ENCODE results near the gene XRN2. TPM values are rescaled to one million over a fixed set of nuclear protein-coding genes. Genes with fewer than 3 reads are reported as not detected.

XRN2 gene
- polyA plus RNA-seq, 1 experiment = 48.9 TPM

DNA sequence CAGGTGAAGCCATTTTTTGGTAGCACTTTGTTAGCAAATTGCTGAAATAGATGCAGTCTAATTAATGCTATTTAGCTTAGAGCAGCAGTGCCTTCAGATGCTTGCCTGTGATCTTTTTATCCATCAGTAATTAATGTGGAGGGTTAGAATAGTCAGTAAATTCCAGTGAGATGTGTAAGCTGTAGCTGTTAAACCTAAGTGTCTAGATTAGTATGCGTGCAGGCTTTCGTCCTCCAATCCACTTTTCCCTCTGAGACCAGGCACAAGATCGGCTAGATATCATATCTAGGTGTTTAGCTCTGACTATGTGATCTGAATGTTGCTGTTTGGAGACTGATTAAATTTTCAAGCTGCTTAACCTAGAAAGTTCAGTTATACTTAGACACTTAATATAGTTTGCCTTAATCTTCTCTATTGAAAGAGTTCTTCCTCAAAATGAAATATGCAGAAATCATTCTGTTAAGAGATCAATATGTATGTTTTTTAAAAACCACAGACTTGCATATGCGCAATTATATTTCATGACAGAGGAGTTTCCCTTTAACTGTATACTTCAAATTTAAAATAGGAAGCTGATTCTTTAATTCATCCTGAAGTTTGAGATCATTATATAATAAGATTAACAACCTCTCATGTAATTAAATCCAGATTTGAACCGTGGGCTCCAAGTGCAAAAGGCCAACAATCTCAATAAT is 41.2 kb downstream of the XRN2 start:
- ChIA-PET POLR2A (interaction anchor here (0.7 kb wide), 1 partner anchor 8 kb away, joined by 3 read pairs; no protein-coding TSS in a partner anchor), CTCF (interaction anchor here (1.2 kb wide), 1 partner anchor 18 kb away, joined by 3 read pairs; no protein-coding TSS in a partner anchor)
- DNase-seq (ENCODE audit: low read depth) = no peak
- TF ChIP-seq, protein P1, sequence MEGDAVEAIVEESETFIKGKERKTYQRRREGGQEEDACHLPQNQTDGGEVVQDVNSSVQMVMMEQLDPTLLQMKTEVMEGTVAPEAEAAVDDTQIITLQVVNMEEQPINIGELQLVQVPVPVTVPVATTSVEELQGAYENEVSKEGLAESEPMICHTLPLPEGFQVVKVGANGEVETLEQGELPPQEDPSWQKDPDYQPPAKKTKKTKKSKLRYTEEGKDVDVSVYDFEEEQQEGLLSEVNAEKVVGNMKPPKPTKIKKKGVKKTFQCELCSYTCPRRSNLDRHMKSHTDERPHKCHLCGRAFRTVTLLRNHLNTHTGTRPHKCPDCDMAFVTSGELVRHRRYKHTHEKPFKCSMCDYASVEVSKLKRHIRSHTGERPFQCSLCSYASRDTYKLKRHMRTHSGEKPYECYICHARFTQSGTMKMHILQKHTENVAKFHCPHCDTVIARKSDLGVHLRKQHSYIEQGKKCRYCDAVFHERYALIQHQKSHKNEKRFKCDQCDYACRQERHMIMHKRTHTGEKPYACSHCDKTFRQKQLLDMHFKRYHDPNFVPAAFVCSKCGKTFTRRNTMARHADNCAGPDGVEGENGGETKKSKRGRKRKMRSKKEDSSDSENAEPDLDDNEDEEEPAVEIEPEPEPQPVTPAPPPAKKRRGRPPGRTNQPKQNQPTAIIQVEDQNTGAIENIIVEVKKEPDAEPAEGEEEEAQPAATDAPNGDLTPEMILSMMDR (IDR thresholded peaks at IDR 0.05; ENCODE audit: insufficient read depth, low read depth, low read length) = no peak
- Histone ChIP-seq H3K36me3 (ENCODE audit: control insufficient read depth, insufficient read depth, low read length) (peaks cover 4% of the 10 kb centered on the region; the same call in 1 of the 2 replicates), H3K27me3 (ENCODE audit: control insufficient read depth, insufficient read depth, low read length) (no peaks in the 10 kb centered on the region), H3K4me3 (ENCODE audit: low read depth, low read length) (no peak overlapping the region)

DNA sequence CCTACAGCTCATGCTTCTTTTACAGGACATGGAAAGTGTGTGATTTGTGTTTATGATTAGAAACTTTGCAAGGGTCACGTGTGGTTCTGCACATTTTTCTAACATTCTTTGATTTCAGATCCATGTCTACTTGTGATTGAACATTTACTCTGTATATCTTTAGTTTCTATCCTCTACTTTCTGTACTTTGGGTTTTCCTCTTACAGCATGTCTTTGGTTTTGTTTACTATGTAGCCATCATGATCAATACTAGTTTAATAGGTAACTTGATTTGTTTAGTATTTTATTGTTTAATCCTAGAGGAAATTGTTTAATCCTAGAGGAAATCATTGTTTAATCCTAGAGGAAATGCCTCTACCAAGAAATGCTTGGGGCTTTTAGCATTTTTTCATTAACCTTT is 41.8 kb downstream of the XRN2 start:
- TF ChIP-seq, protein P1 (IDR thresholded peaks at IDR 0.05; ENCODE audit: insufficient read depth, low read depth, low read length) = no peak
- ChIA-PET CTCF (no interaction called here), POLR2A (no interaction called here)
- Histone ChIP-seq H3K27me3 (ENCODE audit: control insufficient read depth, insufficient read depth, low read length) (no peaks in the 10 kb centered on the region), H3K36me3 (ENCODE audit: control insufficient read depth, insufficient read depth, low read length) (peaks cover 3% of the 10 kb centered on the region; the same call in 1 of the 2 replicates), H3K4me3 (ENCODE audit: low read depth, low read length) (no peak overlapping the region)
- no peak for DNase-seq (ENCODE audit: low read depth)

DNA sequence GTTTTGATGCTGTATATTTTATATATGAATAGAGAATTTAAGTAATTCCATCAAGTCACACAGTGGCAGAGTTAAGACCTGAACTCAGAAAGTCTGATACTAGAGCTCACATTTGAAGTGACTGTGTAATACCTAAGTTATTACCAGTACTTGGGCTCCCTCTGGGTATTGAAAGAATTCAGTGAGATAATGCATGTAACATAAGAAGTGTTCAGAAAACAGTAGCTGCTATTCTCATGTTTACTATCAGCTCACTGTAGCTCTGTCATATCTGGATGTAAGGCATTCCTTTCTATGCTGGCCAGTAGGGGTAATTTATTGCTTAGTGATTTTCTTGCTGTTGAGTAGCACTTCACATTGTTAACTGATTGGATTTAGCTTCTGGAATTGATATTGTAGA is 49.6 kb downstream of the XRN2 start:
- no peak for DNase-seq (ENCODE audit: low read depth)
- TF ChIP-seq, protein P1 (IDR thresholded peaks at IDR 0.05; ENCODE audit: insufficient read depth, low read depth, low read length) = no peak
- POLR2A ChIA-PET = interaction anchor here (0.7 kb wide), 1 partner anchor 9 kb away, joined by 3 read pairs; no protein-coding TSS in a partner anchor
- no peak overlapping the region for H3K4me3 ChIP-seq (ENCODE audit: low read depth, low read length)
- H3K36me3 ChIP-seq (ENCODE audit: control insufficient read depth, insufficient read depth, low read length) = no peaks in the 10 kb centered on the region
- CTCF ChIA-PET = interaction anchor here (0.8 to 1.7 kb wide), 4 partner anchors 9 to 117 kb away, joined by 3 to 7 read pairs (median 4); no protein-coding TSS in a partner anchor
- H3K27me3 ChIP-seq (ENCODE audit: control insufficient read depth, insufficient read depth, low read length) = no peaks in the 10 kb centered on the region

DNA sequence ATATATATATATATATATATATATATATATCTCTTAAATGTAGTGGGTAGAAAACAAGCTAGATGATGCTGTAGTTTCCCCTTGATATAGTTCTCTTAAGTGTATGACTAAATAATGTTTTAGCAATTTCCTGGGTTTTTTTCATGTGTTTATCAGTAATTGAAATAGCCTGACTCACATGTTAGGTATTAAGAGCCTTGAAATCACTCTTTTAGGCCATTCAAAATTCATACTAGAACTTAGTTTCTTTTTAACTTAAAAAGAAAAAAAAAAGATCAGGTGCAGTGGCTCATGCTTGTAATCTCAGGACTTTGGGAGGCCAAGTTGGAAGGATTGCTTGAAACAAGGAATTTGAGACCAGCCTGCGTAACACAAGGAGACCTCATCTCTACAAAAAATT is 50.1 kb downstream of the XRN2 start:
- peak; percentile 6 for DNase-seq (ENCODE audit: low read depth)
- TF ChIP-seq, protein P1 (IDR thresholded peaks at IDR 0.05; ENCODE audit: insufficient read depth, low read depth, low read length) = no peak
- CTCF ChIA-PET = interaction anchor here (0.8 to 1.7 kb wide), 4 partner anchors 10 to 118 kb away, joined by 3 to 7 read pairs (median 4); no protein-coding TSS in a partner anchor
- no peaks in the 10 kb centered on the region for H3K27me3 ChIP-seq (ENCODE audit: control insufficient read depth, insufficient read depth, low read length)
- no peaks in the 10 kb centered on the region for H3K36me3 ChIP-seq (ENCODE audit: control insufficient read depth, insufficient read depth, low read length)
- POLR2A ChIA-PET = interaction anchor here (0.7 to 0.9 kb wide), 2 partner anchors 16 to 50 kb away, joined by 3 read pairs; partner anchors contain the start of gene XRN2
- H3K4me3 ChIP-seq (ENCODE audit: low read depth, low read length) = no peak overlapping the region

DNA sequence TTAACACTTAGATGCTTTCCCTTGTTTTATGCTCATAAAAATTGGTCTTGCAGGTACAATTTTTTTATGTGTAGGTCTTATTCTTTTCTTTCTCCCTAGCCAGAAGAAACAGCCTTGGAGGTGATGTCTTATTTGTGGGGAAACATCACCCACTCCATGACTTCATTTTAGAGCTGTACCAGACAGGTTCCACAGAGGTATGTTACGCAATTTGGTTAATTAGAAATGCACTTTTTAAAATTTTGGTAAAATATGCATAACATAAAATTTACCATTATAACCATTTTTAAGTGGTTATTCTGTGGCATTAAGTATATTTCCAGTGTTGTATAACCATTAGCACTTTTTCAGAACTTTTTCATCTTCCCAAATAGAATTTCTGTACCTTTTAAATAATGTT is 52.9 kb downstream of the XRN2 start:
- Histone ChIP-seq H3K4me3 (ENCODE audit: low read depth, low read length) (no peak overlapping the region), H3K36me3 (ENCODE audit: control insufficient read depth, insufficient read depth, low read length) (peaks cover 2% of the 10 kb centered on the region; the same call in 1 of the 2 replicates), H3K27me3 (ENCODE audit: control insufficient read depth, insufficient read depth, low read length) (no peaks in the 10 kb centered on the region)
- ChIA-PET CTCF (interaction anchor here (0.6 kb wide), 1 partner anchor 122 kb away, joined by 4 read pairs; no protein-coding TSS in a partner anchor), POLR2A (no interaction called here)
- TF ChIP-seq, protein P1 (IDR thresholded peaks at IDR 0.05; ENCODE audit: insufficient read depth, low read depth, low read length) = no peak
- DNase-seq (ENCODE audit: low read depth) = no peak

Measured in BJ (cell line).